HAP-1 (cell line): Measurements from ENCODE around the gene SSRP1.
"Not testable (repeated sequence)": the region's sequence is repeated elsewhere in the genome, so short reads cannot be mapped to it uniquely, and the experiment has no call there.

ENCODE experiments used
- DNase-seq, 2 experiments: peaks; one replicate each; pipeline ENCODE4 v3.0.0-alpha.2; 2016 to 2020; ENCODE audit warnings: low spot score in 2 of 2
- H3K27me3 ChIP-seq: fragments of 250-450 bp; sonication (Bioruptor Pico); 2 replicates; pipeline ENCODE4 v1.5.1; 2020; ENCODE audit warnings: low read depth, mild to moderate bottlenecking, moderate library complexity
- H3K36me3 ChIP-seq: fragments of 250-450 bp; sonication (Bioruptor Pico); replicated peaks from 2 replicates; pipeline ENCODE4 v1.5.1; 2020; ENCODE audit warnings: mild to moderate bottlenecking
- H3K4me1 ChIP-seq: fragments of 250-450 bp; sonication (Bioruptor Pico); 2 replicates; pipeline ENCODE4 v1.5.1; 2020; ENCODE audit warnings: mild to moderate bottlenecking
- H3K4me3 ChIP-seq: fragments of 250-450 bp; sonication (Bioruptor Pico); 2 replicates; pipeline ENCODE4 v1.5.1; 2020; ENCODE audit warnings: mild to moderate bottlenecking, moderate library complexity
- H3K9me3 ChIP-seq: fragments of 250-450 bp; sonication (Bioruptor Pico); 2 replicates; pipeline ENCODE4 v1.5.1; 2020; ENCODE audit warnings: mild to moderate bottlenecking, moderate library complexity
- in situ Hi-C: fragments of 300-500 bp; cut with MboI; formaldehyde crosslinking; loops from 3 replicates; pipeline ENCODE4 v1.14.3; 2020; ENCODE audit warnings: low sequenced_read_pairs, inconsistent platforms, mixed read lengths

The SSRP1 gene

GRCh38 chr11:57368106-57368844, 32.6 kb upstream of the SSRP1 start:
- in situ Hi-C loops: loop anchor here (25.0 kb wide), 1 partner anchor 1144 kb away; the partner anchor contains the start of gene OR5B21
- Histone ChIP-seq H3K27me3 (no peaks in the 10 kb centered on the region), H3K4me1 (no peaks in the 10 kb centered on the region), H3K9me3 (no peaks in the 10 kb centered on the region), H3K36me3 (no peaks in the 10 kb centered on the region), H3K4me3 (no peak overlapping the region)
- no peak for DNase-seq

GRCh38 chr11:57364851-57365660, 29.4 kb upstream of the SSRP1 start:
- Histone ChIP-seq H3K36me3 (no peaks in the 10 kb centered on the region), H3K27me3 (no peaks in the 10 kb centered on the region; the same call in 1 of the 2 replicates), H3K4me1 (no peaks in the 10 kb centered on the region), H3K4me3 (no peak overlapping the region), H3K9me3 (no peaks in the 10 kb centered on the region)
- in situ Hi-C loops: loop anchor here (25.0 kb wide), 1 partner anchor 1147 kb away; the partner anchor contains the start of gene OR5B21
- DNase-seq: no peak

- H3K4me1 ChIP-seq: no peaks in the 10 kb centered on the region
- no peak for DNase-seq
- no peaks in the 10 kb centered on the region for H3K9me3 ChIP-seq
- H3K36me3 ChIP-seq: no peaks in the 10 kb centered on the region
- H3K27me3 ChIP-seq: no peaks in the 10 kb centered on the region; the same call in 1 of the 2 replicates
- in situ Hi-C loops: loop anchor here (25.0 kb wide), 1 partner anchor 1149 kb away; the partner anchor contains the start of gene OR5B21
- H3K4me3 ChIP-seq: no peak overlapping the region
Measured at GRCh38 chr11:57363131-57364080, 27.7 kb upstream of the SSRP1 start.

GRCh38 chr11:57361926-57362325, 26.2 kb upstream of the SSRP1 start:
- Histone ChIP-seq H3K4me3 (no peak overlapping the region), H3K9me3 (no peaks in the 10 kb centered on the region), H3K36me3 (no peaks in the 10 kb centered on the region), H3K4me1 (no peaks in the 10 kb centered on the region), H3K27me3 (no peaks in the 10 kb centered on the region; the same call in 1 of the 2 replicates)
- no peak for DNase-seq
- in situ Hi-C loops: loop anchor here (25.0 kb wide), 1 partner anchor 1150 kb away; the partner anchor contains the start of gene OR5B21

- not testable (repeated sequence) for H3K9me3 ChIP-seq, H3K27me3 ChIP-seq, H3K4me3 ChIP-seq, H3K4me1 ChIP-seq, DNase-seq, H3K36me3 ChIP-seq
- in situ Hi-C loops: loop anchor here (25.0 kb wide), 1 partner anchor 1151 kb away; the partner anchor contains the start of gene OR5B21
Measured at GRCh38 chr11:57361420-57361819, 25.7 kb upstream of the SSRP1 start.

GRCh38 chr11:57360991-57361390, 25.3 kb upstream of the SSRP1 start:
- Histone ChIP-seq H3K4me1 (no peaks in the 10 kb centered on the region), H3K27me3 (no peaks in the 10 kb centered on the region; the same call in 1 of the 2 replicates), H3K9me3 (no peaks in the 10 kb centered on the region), H3K36me3 (no peaks in the 10 kb centered on the region), H3K4me3 (no peak overlapping the region)
- DNase-seq: no peak
- in situ Hi-C loops: loop anchor here (25.0 kb wide), 1 partner anchor 1151 kb away; the partner anchor contains the start of gene OR5B21

- Histone ChIP-seq H3K4me3 (no peak overlapping the region), H3K4me1 (no peaks in the 10 kb centered on the region), H3K9me3 (no peaks in the 10 kb centered on the region), H3K27me3 (no peaks in the 10 kb centered on the region; the same call in 1 of the 2 replicates), H3K36me3 (no peaks in the 10 kb centered on the region)
- DNase-seq: no peak
- in situ Hi-C loops: loop anchor here (25.0 kb wide), 1 partner anchor 1152 kb away; the partner anchor contains the start of gene OR5B21
Measured at GRCh38 chr11:57359896-57360690, 24.4 kb upstream of the SSRP1 start.

GRCh38 chr11:57359396-57359795, 23.7 kb upstream of the SSRP1 start:
- Histone ChIP-seq H3K36me3 (no peaks in the 10 kb centered on the region), H3K4me1 (no peaks in the 10 kb centered on the region), H3K27me3 (no peaks in the 10 kb centered on the region; the same call in 1 of the 2 replicates), H3K4me3 (no peak overlapping the region), H3K9me3 (no peaks in the 10 kb centered on the region)
- in situ Hi-C loops: loop anchor here (25.0 kb wide), 1 partner anchor 1153 kb away; the partner anchor contains the start of gene OR5B21
- no peak for DNase-seq

GRCh38 chr11:57358991-57359390, 23.3 kb upstream of the SSRP1 start:
- H3K36me3 ChIP-seq: no peaks in the 10 kb centered on the region
- H3K9me3 ChIP-seq: no peaks in the 10 kb centered on the region
- DNase-seq: no peak
- H3K4me3 ChIP-seq: no peak overlapping the region
- no peaks in the 10 kb centered on the region for H3K4me1 ChIP-seq
- no peaks in the 10 kb centered on the region; the same call in 1 of the 2 replicates for H3K27me3 ChIP-seq
- in situ Hi-C loops: loop anchor here (25.0 kb wide), 1 partner anchor 1153 kb away; the partner anchor contains the start of gene OR5B21

GRCh38 chr11:57358543-57358961, 22.9 kb upstream of the SSRP1 start:
- Histone ChIP-seq H3K27me3 (no peaks in the 10 kb centered on the region; the same call in 1 of the 2 replicates), H3K4me3 (no peak overlapping the region), H3K36me3 (no peaks in the 10 kb centered on the region), H3K9me3 (no peaks in the 10 kb centered on the region), H3K4me1 (no peaks in the 10 kb centered on the region)
- DNase-seq: no peak
- in situ Hi-C loops: loop anchor here (25.0 kb wide), 1 partner anchor 1154 kb away; the partner anchor contains the start of gene OR5B21

DNA sequence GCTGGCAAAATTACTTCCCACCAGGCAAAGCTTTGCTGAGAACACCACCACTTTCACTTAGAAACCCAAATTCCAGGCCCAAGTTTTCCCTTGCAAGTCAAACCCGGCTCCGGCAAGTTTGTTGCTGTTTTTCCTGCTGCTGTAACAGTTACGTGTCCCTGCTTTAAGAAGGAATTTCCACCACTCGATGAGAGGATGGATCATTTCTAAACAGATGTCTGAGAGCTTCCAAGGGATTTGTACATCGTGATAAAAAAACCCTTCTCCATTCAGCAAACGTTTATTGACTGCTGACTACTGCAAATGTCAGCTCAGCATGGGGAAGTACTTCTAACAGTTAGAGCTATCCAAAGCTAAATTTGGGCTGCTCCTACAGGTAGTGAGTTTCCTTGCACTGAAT, 22.2 kb upstream of the SSRP1 start:
- H3K4me3 ChIP-seq: no peak overlapping the region
- no peaks in the 10 kb centered on the region for H3K9me3 ChIP-seq
- peaks cover 5% of the 10 kb centered on the region for H3K4me1 ChIP-seq
- no peaks in the 10 kb centered on the region for H3K36me3 ChIP-seq
- no peaks in the 10 kb centered on the region; the same call in 1 of the 2 replicates for H3K27me3 ChIP-seq
- in situ Hi-C loops: loop anchor here (25.0 kb wide), 1 partner anchor 1154 kb away; the partner anchor contains the start of gene OR5B21
- no peak for DNase-seq

DNA sequence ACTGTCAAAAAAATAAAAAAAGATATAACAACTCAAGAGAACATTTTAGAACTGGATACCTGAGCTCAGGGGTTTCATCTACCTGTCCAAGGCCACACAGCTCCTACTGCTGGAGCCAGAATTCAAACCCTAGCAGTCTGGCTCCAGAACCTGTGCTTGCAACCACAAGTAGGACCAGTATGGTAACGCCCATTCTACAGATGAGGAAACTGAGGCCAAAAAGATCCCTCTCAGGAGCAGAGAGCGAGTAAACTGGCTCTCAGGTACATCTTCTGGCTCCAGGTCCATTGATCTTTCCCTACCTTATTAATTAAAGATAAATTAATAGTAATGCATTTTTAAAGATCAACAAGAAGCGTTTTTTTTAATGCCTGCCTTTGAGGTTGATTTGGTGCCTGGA, 21.6 kb upstream of the SSRP1 start:
- Histone ChIP-seq H3K27me3 (no peaks in the 10 kb centered on the region), H3K4me3 (no peak overlapping the region), H3K9me3 (no peaks in the 10 kb centered on the region), H3K36me3 (no peaks in the 10 kb centered on the region), H3K4me1 (peaks cover 5% of the 10 kb centered on the region)
- DNase-seq: no peak
- in situ Hi-C loops: loop anchor here (25.0 kb wide), 1 partner anchor 1155 kb away; the partner anchor contains the start of gene OR5B21
